D341Med (cell line): ENCODE data around the gene TRPC6.
"Not testable (repeated sequence)": the region's sequence is repeated elsewhere in the genome, so short reads cannot be mapped to it uniquely, and the experiment has no call there.

Experiments
- DNase-seq: peaks from one replicate; pipeline ENCODE4 v3.0.0; 2012; ENCODE audit warnings: low spot score

Gene TRPC6

DNA sequence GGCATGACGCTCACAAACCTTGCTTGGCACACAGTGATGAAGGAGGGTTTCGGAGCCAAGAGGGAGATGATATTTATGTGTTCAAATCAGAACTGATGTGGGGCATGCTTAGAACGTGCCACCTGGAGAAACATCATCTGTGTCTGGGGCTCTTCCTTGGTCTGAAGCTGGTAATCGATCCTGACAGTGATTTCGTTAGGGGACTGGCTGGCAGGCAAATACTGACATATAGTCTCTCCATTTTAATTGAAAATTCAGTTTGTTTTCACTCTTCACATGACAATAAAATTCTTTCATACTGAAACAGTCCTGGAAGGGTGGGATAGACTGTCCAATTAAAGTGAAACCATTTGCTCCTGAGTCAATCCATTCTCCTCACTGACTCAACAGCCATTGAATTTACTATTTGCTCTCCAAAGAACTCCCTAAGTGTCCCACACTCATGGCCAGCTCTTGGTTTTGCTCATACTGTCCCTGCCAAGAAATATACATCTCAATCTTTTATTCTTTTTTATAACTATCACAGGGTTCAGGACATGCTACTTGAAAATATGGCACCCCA lies 134.8 kb downstream of the TRPC6 start:
- no peak for DNase-seq

DNA sequence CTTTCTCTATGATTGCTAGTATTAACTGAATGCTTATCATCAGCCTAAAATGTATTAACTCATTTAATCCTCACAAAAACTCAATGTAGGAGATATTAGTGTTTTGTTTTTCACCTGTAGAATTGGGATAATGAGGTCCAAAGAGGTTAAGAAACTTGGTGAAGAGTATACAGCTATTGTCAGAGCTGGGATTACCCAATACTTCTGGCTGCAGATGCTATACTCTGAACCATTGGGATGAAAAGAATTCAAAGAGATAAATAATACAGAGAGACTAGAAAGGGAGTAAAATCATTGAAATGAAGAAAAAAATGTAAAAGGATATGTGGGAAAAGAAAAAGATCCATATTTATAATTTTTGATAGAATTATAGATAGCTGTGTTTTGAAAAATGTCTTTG lies 137.1 kb downstream of the TRPC6 start:
- no peak for DNase-seq

DNA sequence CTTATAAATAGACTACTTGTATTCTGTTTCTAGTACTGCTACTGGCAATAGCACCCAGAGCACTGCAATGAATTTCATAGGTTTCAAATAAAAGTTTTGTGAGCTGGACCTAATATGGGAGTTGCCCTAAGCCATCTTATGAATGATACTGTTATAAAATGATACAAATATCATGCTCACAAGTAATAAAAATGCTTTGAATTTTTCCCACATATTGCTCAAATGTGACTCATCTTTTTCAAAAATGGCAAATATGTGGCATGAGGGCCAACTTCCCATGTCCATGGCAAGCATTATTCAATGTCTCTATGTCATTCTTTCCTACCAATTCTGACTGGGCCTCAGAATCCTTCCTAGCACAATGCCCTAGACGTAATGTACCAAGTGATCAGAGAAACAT lies 137.6 kb downstream of the TRPC6 start:
- no peak for DNase-seq

DNA sequence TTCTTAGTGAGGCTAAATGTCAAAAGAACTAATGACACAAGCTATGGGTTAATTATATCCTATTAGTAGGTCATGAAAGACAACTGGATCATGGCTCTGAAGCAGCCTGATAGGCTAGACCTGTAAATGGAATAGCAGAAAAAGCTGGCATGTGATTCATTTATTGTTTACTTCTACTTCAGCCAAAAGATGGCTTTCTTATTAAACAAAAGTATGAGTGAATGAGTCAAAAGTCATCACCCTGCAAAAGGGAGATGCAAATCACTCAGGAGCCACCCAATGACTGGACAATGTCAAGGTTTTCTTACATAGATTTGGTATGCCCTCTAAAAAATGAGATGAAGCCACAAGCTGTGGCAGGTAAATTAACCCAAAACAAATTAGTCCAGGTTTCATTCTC lies 138.0 kb downstream of the TRPC6 start:
- no peak for DNase-seq

DNA sequence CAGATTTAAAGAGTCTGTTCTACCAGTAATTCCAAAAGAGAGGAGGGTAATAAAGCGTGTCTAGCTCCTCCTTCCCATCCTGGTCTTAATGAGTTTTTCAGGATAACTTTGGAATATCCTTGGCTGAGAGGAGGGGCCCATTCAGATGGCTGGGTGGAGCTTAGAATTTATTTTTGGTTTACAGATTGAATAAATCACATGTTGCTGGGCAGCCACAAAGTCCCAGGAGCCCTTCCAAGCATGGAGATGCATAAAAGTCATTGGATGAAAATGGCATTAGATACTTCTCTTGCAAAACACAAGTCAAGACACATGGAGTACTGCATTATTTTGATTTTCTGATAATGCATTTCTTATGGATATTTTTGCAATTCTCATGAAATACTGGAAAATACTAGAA lies 139.0 kb downstream of the TRPC6 start:
- DNase-seq: no peak

DNA sequence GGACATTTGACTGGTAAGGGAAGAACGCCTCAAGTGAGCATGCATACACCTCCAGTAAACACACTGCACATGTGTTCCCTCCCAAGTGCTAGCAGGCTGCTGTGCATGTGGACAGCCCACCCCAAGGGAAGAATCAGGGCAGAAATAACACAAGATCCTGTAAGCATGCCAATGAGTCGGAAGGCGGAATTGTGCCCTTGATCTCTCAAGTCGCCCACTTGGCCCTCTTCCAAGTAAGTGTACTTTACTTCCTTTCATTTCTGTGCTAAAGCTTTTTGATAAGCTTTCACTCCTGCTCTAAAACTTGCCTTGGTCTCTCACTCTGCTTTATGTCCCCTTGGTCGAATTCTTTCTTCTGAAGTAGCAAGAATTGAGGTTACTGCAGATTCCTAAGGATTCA lies 139.6 kb downstream of the TRPC6 start:
- no peak for DNase-seq

DNA sequence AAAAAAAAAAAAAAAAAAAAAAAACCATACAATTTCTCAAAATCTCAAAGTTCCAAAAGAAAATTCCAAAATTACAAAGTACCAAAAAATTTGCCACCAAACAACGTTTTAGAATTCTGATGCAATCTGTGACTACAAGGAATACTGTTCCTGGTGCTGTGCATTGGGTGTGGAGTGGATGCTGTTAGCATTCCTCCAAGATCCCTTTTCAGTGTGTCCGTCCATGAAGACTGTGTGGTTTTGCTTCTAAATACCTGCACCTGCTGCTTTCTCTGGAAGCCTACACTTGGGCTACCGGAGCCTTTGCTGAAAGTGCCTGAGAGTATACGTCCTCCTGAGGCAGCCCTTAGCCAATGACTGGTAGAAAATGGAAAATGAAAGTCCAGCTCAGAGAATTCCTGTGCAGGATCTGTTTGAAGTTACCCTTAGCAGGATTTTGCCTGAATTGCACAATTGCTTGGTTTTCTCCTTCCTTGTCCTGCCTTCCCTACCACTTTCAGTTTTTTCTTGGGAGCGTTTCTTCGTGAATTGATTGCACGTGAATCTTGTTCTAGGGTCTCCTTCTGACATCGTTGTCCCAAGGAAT lies 140.8 kb downstream of the TRPC6 start:
- DNase-seq: no peak

DNA sequence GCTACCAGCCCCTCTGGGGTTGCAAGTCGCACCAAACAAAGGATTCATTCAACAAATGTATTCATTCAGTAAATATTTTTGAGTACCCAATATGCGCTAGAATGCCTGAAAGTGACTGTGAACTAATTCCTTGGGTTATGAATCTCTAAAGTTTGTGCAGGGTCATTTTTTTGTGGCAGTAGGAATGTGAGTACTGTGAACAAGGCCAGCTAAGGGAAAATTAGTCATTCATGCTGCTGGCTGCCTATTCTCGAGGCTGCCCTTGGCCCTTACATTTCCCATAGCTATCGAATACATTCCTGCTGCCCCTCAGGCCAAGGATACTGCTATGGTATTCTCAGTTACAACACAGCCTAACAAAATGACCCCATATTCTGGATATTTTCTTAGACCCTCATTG lies 141.6 kb downstream of the TRPC6 start:
- no peak for DNase-seq

DNA sequence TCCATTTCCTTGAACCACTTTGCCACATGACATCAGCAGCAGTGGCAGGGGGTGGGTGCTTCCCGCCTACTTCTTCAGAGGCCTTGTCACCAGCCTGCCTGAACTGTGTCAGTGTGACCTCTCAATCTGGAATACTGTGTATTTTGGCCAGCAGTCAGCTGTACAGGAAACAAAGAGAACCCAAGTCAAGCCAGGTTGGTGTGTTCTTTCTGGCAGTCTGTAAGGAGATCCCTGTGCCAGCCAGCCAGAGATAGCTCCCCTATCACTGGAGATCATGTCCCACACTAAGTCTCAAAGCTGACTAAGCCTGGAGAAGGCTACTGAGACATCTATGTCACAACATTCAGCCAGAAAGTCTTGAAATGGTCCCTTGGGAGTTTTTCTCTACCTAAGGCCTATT lies 142.1 kb downstream of the TRPC6 start:
- no peak for DNase-seq

DNA sequence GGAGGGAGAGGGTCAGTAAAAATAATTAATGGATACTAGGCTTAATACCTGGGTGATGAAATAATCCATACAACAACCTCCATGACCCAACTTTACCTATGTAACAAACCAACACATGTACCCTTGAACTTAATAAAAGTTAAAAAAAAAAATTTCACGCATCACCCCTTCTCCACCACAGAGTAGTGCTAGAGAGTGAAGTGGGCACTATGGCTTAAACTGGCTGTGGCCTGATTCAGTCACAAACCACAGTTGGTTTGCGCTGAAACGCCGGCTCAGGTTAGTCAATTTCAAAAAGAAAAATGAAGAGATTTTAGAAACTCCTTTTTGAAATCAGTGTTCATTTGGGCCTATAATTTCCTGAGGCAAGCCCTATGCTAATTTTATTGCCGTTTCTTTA lies 144.3 kb downstream of the TRPC6 start:
- no peak for DNase-seq

DNA sequence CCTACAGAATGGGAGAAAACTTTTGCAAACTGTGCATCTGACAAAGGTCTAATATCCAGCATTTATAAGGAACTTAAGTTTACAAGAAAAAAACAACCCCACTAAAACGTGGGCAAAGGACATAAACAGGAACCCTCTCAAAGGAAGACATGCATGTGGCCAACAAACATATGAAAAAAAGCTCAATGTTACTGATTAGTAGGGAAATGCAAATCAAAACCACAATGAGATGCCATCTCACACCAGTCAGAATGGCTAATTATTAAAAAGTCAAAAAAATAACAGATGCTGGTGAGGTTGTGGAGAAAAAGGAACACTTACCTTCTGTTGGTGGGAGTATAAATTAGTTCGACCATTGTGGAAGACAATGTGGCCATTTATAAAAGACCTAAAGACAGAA lies 145.1 kb downstream of the TRPC6 start:
- not testable (repeated sequence) for DNase-seq

DNA sequence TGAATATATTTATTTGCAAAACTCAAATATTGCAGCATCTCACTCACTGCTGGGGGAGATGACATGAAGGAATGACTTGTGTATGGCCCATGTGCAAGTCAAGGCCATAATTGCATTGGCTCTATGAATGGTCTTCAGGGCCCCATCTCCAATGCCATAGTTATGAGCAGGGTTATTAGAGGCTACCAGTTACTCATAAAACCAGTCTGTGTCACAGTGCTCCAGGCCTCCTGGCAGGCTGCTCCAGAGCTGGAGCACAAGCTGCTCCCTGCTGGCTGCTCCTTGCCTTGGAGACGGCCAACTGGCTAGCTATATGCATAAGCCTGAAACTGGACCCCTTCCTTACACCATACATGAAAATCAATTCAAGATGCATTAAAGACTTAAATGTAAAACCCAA lies 145.7 kb downstream of the TRPC6 start:
- DNase-seq: no peak

DNA sequence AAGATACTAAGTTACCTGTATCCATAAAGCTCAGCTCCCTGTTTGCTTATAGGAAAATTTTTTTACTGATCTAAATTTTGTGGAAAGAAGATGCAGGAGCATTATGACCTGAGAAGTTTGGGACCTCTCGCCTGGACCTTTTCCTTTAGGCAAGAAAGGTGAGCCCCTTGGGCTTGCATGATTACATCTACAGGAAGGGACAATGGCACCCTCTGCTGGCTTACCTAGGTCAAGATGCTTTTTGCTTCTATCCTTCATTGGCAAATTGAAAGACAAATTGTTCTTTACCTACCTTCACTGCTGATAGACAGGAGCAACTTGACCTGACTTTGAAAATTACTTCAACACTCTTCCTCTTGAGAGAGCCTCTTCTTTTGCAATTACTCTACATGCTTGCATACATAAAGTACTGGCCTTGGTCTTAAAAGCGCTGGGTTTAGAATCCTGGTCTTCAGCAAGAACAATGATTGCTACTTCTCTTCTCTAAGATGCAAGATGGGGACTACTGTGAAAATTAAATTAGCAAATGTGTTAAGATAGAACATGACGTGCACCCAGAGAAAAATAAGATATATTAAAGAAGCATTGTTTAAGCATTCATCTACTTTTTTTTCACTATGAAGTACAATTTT lies 147.2 kb downstream of the TRPC6 start:
- peak; percentile 47 for DNase-seq

DNA sequence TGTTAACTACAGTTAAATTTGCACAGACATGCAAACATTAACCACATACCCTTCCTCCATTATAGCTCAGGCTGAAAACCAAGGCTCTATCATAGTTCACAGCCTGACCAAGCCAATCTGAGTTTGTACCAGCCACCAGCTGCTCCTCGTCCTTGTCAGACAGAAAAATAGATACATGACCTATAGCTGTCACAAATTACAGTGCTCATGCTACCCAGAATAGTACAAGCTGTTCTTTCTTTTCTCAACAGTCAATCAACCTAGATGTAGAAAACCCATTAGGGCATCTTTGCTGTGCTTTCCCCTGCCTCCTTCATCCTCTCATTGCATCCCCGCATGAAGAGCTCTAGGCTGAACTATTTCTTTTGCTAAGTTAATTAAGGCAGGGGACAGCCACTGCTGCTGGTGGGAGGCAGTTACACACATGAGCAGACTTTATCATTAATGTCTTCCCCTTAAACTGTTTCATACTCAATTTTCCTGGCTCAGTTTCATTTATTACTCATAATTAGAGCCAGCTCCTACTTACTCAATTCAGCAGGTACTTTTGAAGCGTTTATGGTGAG lies 148.3 kb downstream of the TRPC6 start:
- DNase-seq: no peak

DNA sequence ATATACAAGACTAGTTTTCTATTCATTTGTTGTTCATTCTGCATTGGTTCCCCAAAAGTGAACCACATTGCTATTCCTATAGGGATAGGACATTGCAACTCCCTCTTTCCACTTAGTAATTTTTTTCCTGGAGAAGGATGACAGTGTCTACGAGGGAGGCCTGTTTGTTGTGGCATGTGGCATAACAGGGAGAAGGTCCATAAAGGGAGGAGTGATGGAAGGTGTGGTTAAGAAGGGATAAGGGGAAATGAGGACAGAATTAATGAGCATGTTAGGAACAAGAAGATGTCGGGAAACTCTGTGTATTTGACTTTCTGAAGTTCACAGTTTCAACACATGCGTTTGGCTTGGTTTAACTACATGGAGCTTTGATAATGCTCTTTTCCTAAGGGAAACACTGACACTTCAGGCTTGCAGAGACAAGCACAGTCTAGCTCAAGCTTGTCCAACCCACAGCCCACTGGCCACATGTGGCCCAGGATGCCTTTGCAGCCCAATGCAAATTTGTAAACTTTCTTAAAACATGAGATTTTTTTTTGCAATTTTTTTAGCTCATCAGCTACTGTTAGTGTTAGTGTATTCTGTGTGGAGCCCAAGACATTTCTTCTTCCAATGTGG lies 149.7 kb downstream of the TRPC6 start:
- DNase-seq: no peak

DNA sequence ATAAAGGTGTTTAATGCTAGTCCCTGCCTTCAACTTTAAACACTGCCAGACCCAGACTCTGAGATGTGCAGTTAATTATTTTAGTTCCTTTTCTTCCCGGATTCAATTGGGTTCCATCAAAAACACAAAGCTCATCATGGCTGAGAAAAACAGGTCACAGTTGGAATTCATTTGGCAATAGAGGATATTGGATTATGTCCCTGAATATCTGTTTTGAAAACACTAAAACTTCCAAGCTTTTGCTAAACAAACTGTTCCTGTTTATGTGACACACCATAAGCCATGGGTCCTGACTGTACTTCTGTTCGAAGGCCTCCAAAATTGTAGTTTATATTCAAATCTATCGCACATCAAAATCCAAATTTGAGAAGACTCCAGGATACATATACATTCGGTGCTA lies 150.7 kb downstream of the TRPC6 start:
- DNase-seq: no peak

DNA sequence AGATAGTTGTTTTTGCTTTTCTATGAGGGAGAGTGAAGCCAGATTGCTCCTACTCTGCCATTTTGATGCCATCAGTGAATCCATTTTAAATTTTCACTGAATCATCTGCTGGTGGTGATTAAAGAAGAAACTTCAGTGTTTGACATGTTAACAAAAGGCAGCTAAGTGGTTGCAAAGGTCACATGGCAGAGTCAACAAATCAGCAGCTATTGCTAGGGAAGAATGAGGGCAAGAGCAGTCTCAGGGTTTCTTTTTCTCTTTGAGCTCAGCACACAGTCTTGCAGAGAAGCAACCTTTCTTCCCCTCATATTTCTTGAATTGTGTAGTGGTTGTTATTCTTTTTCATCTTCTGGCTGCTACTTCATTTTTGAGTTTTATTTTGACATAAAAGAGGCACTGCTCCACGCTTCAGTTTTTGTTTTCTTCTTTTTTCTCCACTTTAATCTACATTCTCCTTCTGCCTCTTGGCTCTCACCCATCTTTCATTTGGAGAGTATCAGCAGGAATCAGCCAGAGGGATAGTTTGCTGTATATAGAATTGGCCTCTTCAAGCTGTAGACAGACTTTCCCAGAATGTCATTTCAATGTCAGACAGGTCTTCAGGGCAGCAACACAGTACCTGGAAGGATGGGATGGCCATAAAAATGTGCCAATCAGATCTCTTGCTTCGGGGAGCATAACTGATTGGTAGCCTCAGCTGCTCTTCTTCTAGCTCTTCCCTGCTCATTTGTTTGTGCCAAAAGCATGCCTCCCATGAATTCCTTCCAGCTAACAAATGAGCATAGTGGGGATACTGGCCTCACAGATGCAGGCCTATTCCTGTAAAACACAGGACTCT lies 153.9 kb downstream of the TRPC6 start:
- no peak for DNase-seq

DNA sequence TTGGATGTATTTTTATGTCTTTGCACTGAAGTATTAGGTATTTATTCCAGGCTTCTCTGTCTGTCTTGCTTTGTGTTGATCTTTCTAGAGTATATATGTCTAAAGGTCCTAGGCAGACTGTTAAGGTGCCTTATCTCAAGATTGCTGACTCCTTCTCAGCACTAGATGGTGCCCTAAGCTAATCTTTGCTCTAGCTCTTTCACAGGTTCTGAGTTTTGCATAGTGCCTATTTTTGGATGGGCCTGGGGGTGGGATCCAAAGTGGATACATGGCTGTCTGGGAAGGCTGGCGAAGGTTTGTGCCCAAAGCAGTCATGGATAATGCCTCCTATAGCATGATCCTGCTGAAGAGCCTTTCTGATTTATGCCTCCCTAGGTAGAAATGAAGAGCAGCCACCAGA lies 154.9 kb downstream of the TRPC6 start:
- DNase-seq: no peak

DNA sequence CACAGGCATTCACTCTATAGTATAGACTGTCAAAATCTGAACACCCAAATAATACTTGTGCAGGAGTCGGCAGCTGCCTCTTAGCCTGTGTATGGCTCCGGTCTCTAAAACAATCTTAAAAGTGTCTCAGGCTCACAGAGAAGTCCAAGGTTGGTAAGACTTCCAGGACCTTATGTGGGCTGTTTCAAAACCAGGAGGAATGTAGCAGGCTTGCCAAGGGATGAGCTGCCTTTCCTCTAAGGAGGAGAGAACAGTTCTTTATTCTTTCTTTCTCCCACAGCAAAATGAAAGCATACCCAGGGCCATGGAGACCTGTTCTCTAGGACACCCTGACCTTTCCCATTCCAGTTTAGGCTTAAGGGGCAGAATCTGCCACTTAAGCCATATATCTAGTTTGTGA lies 176.5 kb downstream of the TRPC6 start:
- no peak for DNase-seq
